Stimulated activated CD4-positive, alpha-beta T cell treated with anti-CD3 and anti-CD28 coated beads, Interleukin-4, amount 100 ng/mL, for 4 hours (primary cell): ENCODE measurements around the gene CA12.

Experiments
- DNase-seq, 2 experiments: peaks; one replicate each; pipeline ENCODE4 v3.0.0-alpha.2; 2020

Gene CA12

DNA sequence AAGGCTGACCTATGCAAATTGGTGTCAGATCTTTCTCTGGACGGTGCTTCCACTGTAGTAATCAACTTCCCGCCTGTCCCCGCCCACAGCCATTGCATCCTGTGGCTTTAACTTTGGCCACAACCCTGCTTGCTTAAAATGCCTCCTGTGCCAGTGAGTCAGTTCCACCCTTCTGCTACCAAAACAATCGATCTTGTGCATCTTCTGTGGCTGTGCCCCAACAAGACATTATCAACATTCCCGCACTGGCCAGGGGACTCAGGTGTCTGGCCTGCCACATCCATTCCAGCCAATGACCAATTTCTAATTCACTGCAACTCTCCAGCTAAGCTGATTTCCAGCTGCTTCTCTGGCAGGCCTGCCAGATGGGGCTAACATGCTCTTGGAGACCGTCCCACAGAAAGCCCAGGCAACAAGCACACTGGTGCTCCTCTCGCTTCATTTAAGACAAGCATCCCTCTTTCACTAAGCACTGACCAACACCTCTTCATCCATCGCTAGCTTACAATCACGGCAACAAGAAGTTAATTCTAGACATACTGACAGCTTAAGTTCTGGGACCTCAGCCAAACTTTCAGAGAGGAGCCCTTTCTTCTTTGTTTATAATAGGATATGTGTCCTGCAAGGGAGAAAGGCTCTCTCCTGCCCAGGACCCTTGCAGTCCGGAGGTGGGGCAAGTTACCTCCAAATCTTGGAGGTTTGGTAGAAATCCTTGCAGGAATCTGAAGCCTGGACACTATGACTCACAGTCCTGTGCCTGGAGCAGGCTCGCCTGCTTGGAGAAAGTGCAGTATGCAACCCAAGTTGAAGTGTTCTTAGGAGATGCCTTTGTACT lies 6.7 kb downstream of the CA12 start:
- no peak for DNase-seq

- no peak for DNase-seq
These were observed 7.6 kb downstream of the CA12 start for GRCh38 chr15:63373866-63374548.

- DNase-seq, result no peak
These were observed 8.3 kb downstream of the CA12 start for GRCh38 chr15:63373330-63373729.

DNA sequence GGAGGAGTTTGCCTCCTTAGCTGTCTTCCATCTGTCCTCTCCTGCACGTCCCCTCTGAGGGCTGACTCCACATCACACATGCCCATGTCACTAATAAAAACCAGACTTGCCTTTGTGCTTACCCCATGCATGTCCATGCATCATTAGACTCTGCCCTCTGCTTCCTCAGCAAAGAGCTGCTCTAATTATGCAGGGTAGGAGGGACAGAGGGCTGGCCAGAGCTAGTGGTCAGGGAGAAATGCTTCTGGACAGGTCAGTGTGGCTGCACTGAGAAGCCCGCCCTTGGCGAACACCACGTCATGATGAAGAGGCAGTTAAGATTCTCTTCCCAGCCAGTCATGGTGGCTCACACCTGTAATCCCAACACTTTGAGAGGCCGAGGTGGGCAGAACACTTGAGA lies 8.9 kb downstream of the CA12 start:
- DNase-seq, result no peak

DNA sequence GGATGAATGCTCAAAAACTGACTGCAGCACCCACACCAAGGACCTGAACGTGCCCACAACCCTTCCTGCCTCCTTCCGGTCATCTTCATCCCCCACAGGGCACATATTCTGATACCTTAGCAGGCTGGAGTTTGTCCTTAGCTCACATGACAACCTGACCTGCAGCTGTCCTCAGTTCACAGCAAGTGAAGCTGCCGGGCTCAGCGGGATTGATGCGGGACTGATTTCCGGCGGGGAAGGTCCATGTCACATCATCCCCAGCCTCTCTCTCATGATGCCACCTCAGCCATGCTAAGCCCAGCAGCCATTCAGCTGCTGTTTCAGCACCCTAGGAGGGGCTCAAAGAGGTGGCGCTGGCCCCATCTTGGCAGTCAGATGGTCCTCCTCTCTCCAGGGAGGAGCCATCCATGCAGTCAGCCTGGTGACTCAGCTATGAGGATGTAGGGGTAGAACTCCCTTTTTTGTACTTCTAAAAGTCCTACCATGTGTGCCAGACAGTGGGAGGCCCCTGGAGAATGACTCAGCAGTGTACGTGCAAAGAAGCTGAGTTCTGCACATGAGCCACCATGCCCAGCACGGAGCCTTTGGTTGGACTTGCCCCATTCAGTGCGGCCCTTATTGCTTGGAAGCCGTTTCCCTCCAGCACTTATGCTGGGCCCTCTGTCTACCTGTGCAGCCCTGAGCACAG lies 9.5 kb downstream of the CA12 start:
- peak; percentile 9 to 10 for DNase-seq

DNA sequence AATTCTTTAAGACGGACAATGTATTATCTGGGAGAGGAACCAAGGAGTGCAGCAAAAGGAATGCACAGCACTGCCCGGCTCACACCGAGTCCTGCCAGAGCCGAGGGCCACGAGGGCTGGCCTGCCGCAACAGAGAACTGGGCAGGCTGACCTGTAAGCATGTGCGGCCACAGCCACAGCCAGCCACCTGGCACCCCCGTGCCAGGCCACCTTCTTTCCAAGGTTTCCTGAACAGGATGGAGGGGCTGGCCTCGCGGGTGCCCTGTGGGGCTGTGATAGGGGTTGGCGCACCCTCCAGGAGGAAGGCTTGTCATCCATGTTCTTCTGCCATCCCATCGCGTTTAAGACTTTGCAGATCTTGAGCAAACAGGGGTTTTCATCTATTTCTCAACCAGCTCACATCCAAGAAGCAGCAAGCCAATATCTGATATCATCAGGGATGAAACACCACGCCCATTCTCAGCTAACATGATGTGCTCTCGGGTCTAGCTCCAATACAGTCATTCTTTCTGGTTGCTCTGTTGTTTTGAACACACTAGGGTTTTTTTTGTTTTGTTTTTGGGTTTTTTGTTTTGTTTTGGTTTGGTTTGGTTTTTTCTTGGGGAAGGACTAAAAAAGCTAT lies 10.2 kb downstream of the CA12 start:
- DNase-seq, result no peak

- no peak for DNase-seq
These were observed 10.9 kb downstream of the CA12 start for GRCh38 chr15:63370764-63371163.

GRCh38 chr15:63369781-63370180 lies 11.9 kb downstream of the CA12 start:
- DNase-seq, result no peak

- no peak for DNase-seq
These were observed 12.3 kb downstream of the CA12 start for GRCh38 chr15:63369296-63369695.

- no peak for DNase-seq
These were observed 13.1 kb downstream of the CA12 start for GRCh38 chr15:63368503-63368902.

- no peak for DNase-seq
These were observed 13.7 kb downstream of the CA12 start for GRCh38 chr15:63367900-63368299.

DNA sequence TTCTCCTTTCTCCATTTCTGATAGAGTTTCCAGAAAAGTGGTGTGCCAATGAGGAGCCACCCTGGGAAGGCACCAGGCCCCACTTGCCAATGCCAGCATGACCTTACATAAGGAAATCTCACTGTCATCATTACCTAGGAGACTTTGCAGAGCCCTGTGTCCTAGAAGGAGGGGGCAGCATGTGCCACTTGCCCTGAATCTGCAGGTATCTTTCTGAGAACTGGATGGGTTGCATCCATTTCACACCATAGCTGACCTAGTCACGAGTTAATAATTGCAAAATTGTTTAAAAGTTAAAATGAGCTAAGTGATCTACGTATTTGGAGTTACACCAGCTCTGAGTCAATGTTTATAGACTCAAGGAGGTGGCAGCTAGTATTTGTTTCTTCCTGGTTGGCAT lies 14.3 kb downstream of the CA12 start:
- no peak for DNase-seq

- no peak for DNase-seq
These were observed 15.2 kb downstream of the CA12 start for GRCh38 chr15:63366451-63366850.

DNA sequence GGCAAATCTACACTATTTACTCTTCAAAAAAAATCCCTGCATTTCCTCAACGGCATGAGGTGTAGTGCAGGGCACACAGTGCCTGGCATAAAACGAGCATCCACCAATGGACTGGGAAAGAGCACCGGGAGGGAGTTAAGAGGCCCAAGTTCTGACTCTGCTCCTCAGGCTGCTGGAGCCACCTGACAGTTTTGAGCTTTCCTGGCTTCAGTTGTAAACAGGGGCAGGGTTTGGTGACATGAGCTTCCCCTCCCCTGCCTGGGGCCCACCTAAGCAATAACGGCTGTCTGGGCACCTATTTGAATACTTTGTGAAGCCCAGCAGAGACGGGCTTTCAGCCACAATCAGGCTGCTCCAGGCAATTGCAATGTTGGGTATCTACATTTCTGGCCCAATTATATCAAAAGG lies 16.4 kb downstream of the CA12 start:
- no peak for DNase-seq

- DNase-seq, result no peak
These were observed 17.0 kb downstream of the CA12 start for GRCh38 chr15:63364399-63365272.

GRCh38 chr15:63363292-63363691 lies 18.4 kb downstream of the CA12 start:
- DNase-seq, result no peak

GRCh38 chr15:63362885-63363284 lies 18.8 kb downstream of the CA12 start:
- DNase-seq, result no peak

- DNase-seq, result no peak
These were observed 19.4 kb downstream of the CA12 start for GRCh38 chr15:63362196-63362595.

DNA sequence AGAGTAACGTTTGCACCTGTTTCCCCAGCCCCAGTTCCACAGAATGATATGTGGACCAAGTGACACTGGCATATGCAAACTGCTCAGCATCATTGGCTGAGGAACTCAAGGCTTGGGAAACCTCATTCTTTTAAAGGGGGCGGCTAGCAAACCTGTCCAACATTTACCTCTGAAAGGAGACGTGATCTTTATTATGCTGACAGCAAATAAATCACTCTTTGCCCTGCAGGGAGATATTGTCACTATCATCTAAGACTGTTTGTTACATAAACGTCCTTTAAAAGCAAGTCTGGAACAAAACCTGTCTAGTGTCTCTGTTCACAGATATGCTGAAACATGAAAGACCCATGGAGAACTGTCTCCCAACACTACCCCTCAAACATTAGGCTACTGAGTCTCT lies 21.5 kb downstream of the CA12 start:
- no peak for DNase-seq

DNA sequence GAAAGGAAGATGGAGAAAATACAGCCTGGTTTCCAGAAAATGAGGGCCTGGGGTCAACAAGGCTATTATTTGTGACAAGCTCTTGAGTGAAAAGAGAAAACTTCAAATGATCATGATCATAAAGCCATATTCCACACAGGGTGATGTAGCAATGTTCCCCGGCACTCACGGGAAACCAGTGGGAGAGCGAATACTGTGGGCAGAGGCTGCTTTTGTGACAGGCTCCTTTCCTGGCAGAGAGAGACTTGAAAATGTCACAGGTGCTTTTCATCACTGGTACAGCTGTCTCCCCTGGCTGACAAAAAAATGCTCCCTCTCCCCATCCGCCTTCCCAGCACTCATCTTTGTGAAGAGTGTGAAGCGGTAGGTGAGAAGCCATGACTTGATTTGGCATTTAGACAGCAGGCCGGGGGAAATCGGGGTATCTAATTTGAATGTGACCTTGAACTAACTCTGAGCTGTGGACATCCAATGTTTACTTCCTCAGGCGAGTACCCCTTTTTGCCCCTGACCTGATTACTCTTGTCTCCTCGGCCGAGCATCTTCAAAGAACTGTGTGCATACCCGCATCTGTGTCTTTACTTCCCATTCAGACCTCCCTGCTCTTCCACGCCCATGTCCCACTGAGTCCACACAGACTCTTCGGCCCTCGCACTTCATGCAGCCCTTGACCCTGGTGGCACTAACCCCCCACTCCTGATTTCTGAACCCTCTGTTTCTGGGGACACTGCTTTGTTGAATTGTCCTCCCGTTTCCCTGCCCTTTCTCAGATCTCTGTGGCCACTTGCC lies 23.2 kb downstream of the CA12 start:
- no peak for DNase-seq

GRCh38 chr15:63357731-63358130 lies 23.9 kb downstream of the CA12 start:
- no peak for DNase-seq

DNA sequence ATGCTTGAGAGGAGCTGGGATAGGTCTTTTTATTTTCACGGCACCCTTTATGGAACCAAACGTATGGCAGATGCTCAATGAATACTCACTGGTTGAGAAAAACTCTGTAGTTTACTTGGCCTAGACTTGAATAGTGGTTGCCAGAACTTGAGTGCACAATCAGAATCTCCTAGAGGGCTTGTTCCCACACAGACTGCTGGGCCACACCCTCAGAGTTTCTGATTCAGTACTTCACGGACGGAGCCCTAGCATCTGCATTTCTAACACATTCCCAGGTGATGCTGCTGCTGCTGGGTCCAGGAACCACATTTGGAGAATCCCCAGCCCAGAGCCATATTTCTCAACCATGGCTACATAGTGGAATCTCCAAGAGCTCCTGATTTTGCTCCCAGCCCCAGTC lies 24.6 kb downstream of the CA12 start:
- no peak for DNase-seq
